HG02852 (cell line): Measurements from ENCODE around the gene DSPP.
A peak's percentile ranks its signal among the peaks of the same experiment; 100 is the strongest.

ENCODE experiments used
- ATAC-seq: cut with Tn5 transposase; IDR thresholded peaks from one replicate; pipeline ENCODE4 v1.9.1; 2021; ENCODE audit warnings: mild to moderate bottlenecking, moderate library complexity; ENCODE audit not compliant: unreplicated experiment

DSPP gene

DNA sequence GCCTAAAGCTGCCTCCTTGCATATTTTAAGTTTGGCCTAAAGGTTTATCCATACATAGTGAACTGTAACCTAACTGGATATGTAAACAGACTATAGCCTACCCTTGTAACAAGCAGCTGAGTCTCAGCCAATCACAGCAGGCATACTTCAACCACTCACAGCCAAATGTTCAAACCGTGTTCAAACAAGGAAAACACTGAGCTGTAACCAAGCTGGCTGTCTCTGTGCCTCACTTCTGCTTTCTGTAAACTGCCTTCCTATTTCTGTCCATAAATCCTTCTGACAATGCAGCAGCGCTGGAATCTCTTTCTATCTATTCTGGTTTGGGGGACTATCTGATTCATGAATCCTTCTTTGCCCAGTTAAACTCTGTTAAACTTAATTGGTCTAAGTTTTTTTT lies 16.4 kb downstream of the DSPP start:
- ATAC-seq = peak; percentile 85

GRCh38 chr4:87631668-87632067 lies 23.3 kb downstream of the DSPP start:
- ATAC-seq = no peak

DNA sequence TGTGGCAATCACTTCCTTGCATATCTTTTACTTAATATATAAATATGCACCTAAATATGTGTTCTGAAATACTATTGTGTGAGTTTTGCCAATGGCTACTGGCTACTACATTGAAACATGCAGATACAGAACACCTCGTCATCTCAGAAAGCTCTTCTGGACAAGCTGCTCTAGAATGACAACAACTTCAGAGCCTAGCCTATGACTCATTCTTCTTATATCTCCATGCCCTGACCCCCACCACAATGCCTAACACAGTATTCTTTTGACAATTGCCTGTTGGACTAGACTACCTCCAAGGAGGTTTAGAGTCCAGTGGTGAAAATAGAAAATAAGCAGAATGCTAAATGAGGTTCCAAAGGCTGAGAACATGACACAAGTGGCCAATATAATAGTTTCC lies 24.1 kb downstream of the DSPP start:
- ATAC-seq = no peak

GRCh38 chr4:87633243-87633642 lies 24.9 kb downstream of the DSPP start:
- no peak for ATAC-seq

GRCh38 chr4:87644286-87644685 lies 36.0 kb downstream of the DSPP start:
- no peak for ATAC-seq

DNA sequence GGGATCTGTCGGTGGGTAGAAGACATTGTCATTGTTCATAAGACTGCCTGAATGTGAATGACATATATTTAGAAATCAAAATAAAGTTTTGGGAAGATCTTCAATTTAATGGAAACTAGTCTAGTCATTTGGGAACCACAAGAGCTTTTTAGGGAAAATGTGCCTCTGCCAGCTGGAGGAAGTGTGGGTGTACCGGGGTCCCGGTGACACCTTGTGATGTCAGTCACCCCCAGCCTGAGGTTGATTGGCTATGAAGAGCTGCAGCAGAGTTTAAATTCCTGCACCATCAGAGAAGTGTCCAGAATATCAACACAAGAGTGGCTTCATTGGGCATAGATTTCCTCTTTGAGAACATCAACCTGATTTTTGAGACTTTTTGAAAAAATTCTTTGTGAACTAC lies 41.7 kb downstream of the DSPP start, which contains the start of gene DMP1:
Gene DMP1 (plus strand): TSS at position 301 of the 400 bp plus-strand sequence. CDS start 6,213 bp downstream, outside the sequence.
- no peak for ATAC-seq

DNA sequence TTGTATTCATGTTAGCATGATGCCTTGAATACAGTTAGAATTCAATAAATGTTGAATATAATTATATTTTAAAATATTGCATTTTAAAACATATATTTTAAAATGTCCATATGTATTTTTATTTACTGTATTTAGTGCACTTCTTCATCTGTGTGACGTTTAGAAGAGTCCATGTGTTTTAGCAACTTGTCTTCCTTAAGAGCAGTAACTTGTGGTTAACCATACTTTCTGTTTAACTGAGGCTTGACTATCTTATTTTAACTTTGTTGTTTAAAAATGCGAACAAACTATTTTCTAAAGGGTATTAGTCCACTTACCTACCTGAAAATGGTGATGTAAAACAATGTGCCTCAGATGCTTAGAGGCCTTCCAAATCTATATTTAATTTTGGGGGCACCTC lies 42.6 kb downstream of the DSPP start:
- no peak for ATAC-seq

GRCh38 chr4:87651941-87652340 lies 43.6 kb downstream of the DSPP start:
- ATAC-seq = no peak

GRCh38 chr4:87654487-87655044 lies 46.2 kb downstream of the DSPP start:
- no peak for ATAC-seq

- ATAC-seq = no peak
These were observed 49.2 kb downstream of the DSPP start for GRCh38 chr4:87657525-87657924.

- no peak for ATAC-seq
These were observed 51.1 kb downstream of the DSPP start for GRCh38 chr4:87659247-87659931.

GRCh38 chr4:87662871-87663270 lies 54.5 kb downstream of the DSPP start:
- ATAC-seq = no peak
